CD4-positive, alpha-beta memory T cell (primary cell): ENCODE data around the gene P4HB. TPM values are rescaled to one million over a fixed set of nuclear protein-coding genes. Genes with fewer than 3 reads are reported as not detected.

Experiments used
- CTCF ChIA-PET: fragments of 350-600 bp; sonication (Branson Sonifier 250); formaldehyde crosslinking; loops from one replicate; lab custom pipeline; 2021; ENCODE audit warnings: inconsistent platforms; ENCODE audit not compliant: partially characterized antibody; lab: Charles Lee
- POLR2A ChIA-PET: fragments of 350-600 bp; sonication (Branson Sonifier 250); formaldehyde crosslinking; loops from one replicate; lab custom pipeline; 2021; ENCODE audit not compliant: partially characterized antibody; lab: Charles Lee
- DNase-seq, 5 donors: peaks; one replicate each; pipeline versions ENCODE4 v3.0.0 to v3.0.0-alpha.2; 2020 to 2022; ENCODE audit warnings: mixed read lengths in 1 of 5
- H3K27ac ChIP-seq: one replicate; pipeline ENCODE4 v1.7.0; 2013; ENCODE audit warnings: low read depth, low read length
- H3K27me3 ChIP-seq: 2 replicates; pipeline ENCODE4 v1.7.0; 2013; ENCODE audit warnings: mild to moderate bottlenecking, low read length, moderate library complexity; ENCODE audit not compliant: insufficient read depth
- H3K36me3 ChIP-seq: 2 replicates; pipeline ENCODE4 v1.7.0; 2013; ENCODE audit warnings: mild to moderate bottlenecking, low read length, moderate library complexity; ENCODE audit not compliant: insufficient read depth
- H3K4me1 ChIP-seq: 2 replicates; pipeline ENCODE4 v1.7.0; 2013; ENCODE audit warnings: mild to moderate bottlenecking, low read length, moderate library complexity; ENCODE audit not compliant: insufficient read depth
- H3K4me3 ChIP-seq, 2 donors: one replicate each; pipeline ENCODE4 v1.7.0; 2013; ENCODE audit warnings: low read length in 2 of 2, mild to moderate bottlenecking in 1 of 2
- H3K9me3 ChIP-seq, 2 donors: one replicate each; pipeline ENCODE4 v1.7.0; 2013; ENCODE audit warnings: low read length in 2 of 2, control low read depth in 1 of 2; ENCODE audit not compliant: control insufficient read depth in 1 of 2
- H3K27ac Mint-ChIP-seq, 7 donors: one replicate each; pipeline ENCODE4 v1.8.0; 2020 to 2021; ENCODE audit warnings: mixed read lengths in 7 of 7, mild to moderate bottlenecking in 6 of 7, inconsistent platforms in 3 of 7, moderate library complexity in 3 of 7
- H3K27me3 Mint-ChIP-seq, 2 donors: one replicate each; pipeline ENCODE4 v1.8.0; 2020 to 2021; ENCODE audit warnings: mixed read lengths in 2 of 2
- H3K36me3 Mint-ChIP-seq, 2 donors: one replicate each; pipeline ENCODE4 v1.8.0; 2020 to 2021; ENCODE audit warnings: mixed read lengths in 2 of 2, inconsistent platforms in 1 of 2, mild to moderate bottlenecking in 1 of 2
- H3K4me1 Mint-ChIP-seq, 4 donors: one replicate each; pipeline ENCODE4 v1.8.0; 2020 to 2021; ENCODE audit warnings: mixed read lengths in 4 of 4, mild to moderate bottlenecking in 1 of 4
- H3K4me3 Mint-ChIP-seq, 8 donors: one replicate each; pipeline ENCODE4 v1.8.0; 2020 to 2021; ENCODE audit warnings: mixed read lengths in 8 of 8, mild to moderate bottlenecking in 7 of 8, moderate library complexity in 6 of 8, inconsistent platforms in 3 of 8
- H3K9me3 Mint-ChIP-seq, 8 donors: one replicate each; pipeline ENCODE4 v1.8.0; 2020 to 2021; ENCODE audit warnings: mixed read lengths in 8 of 8, mild to moderate bottlenecking in 5 of 8, inconsistent platforms in 3 of 8, moderate library complexity in 1 of 8
- intact Hi-C: fragments of 100-400 bp; cut with micrococcal nuclease; formaldehyde crosslinking; loops from one replicate; pipeline ENCODE4 v1.15.1; 2023
- polyA plus RNA-seq, 2 donors: library from polyadenylated mRNA; unstranded; fragments of 300-500 nt; fragmentation: Illumina TruSeq; gene quantifications; one replicate each; pipeline ENCODE4 v1.2.3, GENCODE V29; 2021
- total RNA-seq, 2 experiments: library from RNA; stranded (reverse); gene quantifications; one replicate each; pipeline ENCODE4 v1.2.3, GENCODE V29; 2021

The P4HB gene
- total and polyA plus RNA-seq, 4 experiments from 2014 or later: 272 to 409 (median 365) TPM

DNA sequence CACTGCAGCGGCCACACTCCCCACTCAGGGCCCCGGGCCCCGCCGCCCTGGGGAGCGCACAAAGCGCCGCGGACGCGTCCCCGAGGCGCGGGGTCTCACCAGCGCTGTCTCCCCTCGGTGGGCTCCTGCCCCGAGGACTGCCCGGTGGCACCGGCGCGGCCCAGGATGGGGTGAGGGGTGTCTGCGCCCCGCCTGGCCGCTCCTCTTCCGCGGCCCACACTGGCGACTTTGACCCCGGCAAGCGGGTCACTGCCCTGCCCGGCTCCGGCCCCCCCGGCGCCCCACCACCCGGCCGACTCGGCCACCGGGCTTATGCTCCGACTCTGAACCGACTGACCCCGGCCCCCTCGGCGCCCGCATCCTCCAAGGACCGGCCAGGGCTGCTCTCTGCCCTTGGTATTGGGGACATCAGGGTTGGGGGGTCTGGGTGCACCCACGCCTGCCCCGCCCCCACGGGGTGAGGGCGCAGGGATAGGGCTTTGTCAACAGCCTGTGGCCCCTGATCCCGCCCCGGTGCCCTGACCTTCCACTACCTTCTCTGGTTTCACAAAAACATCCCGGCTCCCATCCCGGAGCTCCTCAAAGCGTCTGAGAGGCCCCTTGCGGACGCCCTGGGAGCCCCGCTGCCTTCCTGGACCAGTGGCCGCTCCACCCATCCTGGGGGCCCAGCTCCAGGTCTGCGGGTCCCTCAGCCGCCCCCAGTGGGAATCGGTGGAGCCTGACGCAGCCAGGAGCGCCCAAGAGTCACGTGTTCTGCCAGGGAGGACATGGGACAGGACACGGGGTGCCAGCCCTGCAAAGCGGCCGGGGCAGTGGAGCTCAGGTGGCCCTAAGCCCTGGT, 55.6 kb downstream of the P4HB start:
- H3K4me1 Mint-ChIP-seq: peaks cover 0 to 3% (median 0%) of the 10 kb centered on the region in 4 donors

DNA sequence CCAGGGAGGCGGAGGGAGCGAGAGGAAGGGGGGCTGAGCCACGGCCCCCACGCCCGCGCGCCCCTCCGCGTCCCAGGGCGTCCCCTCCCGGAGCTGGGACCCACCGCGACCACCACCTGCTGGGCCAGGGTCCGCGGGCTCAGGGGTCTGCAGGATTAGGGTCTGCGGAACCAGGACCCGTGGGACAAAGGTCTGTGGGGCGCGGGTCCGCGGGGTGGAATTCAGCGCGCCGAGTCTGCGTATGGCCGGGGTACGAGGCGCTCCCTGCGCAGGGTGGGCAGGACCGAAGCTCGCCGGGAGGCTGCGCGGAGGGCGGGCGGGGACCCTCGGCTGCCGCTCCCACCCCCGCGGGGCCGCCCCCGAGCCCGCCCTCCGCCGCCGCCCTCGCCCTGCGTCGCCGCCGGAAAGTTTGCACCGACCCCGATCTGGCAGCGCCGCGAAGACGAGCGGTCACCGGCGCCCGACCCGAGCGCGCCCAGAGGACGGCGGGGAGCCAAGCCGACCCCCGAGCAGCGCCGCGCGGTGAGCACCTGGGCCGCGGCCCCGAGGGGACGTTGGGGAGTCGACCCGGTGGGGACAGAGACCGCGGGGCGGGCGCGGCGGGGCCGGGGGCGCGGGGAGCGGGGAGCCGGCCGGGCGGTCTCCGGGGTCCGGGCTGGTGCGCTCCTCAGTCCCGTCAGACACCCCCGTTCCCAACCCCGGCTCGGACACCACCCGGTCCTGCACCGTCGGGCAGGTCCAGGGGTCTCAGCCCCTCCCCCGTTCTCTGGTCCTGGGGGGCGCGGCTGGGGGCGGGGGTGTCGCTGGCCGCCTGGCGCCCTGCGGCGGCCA, 56.4 kb downstream of the P4HB start, which contains the start of gene GCGR:
GCGR (plus strand) TSS at position 423 of the 831 bp plus-strand sequence. CDS start 4,869 bp downstream, outside the sequence.
- H3K27ac Mint-ChIP-seq: no peak within 1 kb of the TSS
- Histone ChIP-seq H3K4me3 (no peak within 1 kb of the TSS), H3K9me3 (no peaks in the 10 kb centered on the region), H3K4me1 (no peaks in the 10 kb centered on the region), H3K27ac (no peak within 1 kb of the TSS), H3K36me3 (no peaks in the 10 kb centered on the region), H3K27me3 (peaks cover 15% of the 10 kb centered on the region)
- peaks cover 0 to 3% (median 0%) of the 10 kb centered on the region in 4 donors for H3K4me1 Mint-ChIP-seq
- DNase-seq: no peak
- peak within 1 kb of the TSS in 1 of 8 donors; percentile 62 for H3K4me3 Mint-ChIP-seq
- POLR2A ChIA-PET: no interaction called here
- H3K9me3 Mint-ChIP-seq: peaks cover 0 to 3% (median 0%) of the 10 kb centered on the region in 8 donors
- intact Hi-C loops: no loop called here
- peaks cover 26 to 29% of the 10 kb centered on the region in 2 donors for H3K27me3 Mint-ChIP-seq
- CTCF ChIA-PET: no interaction called here
- H3K36me3 Mint-ChIP-seq: no peaks in the 10 kb centered on the region

More for the DNA sequence above, 55.6 kb downstream of the P4HB start:
- Mint-ChIP-seq H3K9me3 (peaks cover 0 to 3% (median 0%) of the 10 kb centered on the region in 8 donors), H3K4me3 (no peak overlapping the region), H3K27ac (no peak overlapping the region), H3K36me3 (no peaks in the 10 kb centered on the region), H3K27me3 (peaks cover 31 to 34% of the 10 kb centered on the region in 2 donors)
- POLR2A ChIA-PET: no interaction called here
- DNase-seq: no peak
- Histone ChIP-seq H3K27ac (no peak overlapping the region), H3K4me3 (no peak overlapping the region), H3K9me3 (no peaks in the 10 kb centered on the region), H3K4me1 (no peaks in the 10 kb centered on the region), H3K27me3 (peaks cover 15% of the 10 kb centered on the region), H3K36me3 (no peaks in the 10 kb centered on the region)
- CTCF ChIA-PET: no interaction called here
- intact Hi-C loops: no loop called here

DNA sequence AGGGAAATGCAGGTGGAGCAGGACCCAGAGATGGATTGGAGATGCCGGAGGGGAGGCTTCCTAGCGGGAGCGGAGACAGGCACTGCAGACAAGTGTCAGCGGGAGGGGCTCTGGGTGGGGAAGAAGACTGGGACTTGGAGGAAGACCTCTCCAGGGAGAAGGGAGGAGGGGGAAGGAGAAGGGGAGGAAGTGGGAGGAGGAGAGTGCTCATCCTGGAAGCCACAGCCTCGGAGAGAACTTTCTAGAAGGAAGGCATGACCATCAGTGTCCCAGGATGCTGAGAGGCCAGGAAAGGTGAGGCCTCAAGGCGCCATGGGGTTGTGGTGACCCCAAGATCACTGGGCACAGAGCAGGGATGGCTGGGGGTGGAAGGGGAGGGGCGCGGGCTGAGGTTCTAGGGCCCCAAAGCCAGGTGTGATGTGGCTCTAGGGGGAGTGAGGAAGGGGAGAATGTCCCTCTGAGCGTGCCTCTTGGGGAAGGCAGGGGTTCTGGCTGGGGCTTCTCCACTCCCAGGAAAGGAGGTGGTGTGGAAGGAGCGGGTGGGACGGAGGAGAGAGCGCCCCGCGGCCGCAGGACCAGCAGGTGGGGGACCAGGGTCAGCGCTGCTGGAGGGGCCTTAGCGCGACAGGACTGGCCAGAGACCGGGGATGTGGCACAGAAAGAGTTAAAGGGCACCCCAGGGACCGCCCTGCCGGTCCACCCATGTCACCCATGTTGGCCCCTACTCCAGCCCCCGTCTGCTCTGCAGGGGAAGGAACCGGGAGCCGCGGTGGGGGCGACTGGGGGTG, 57.3 kb downstream of the P4HB start:
- Mint-ChIP-seq H3K36me3 (no peaks in the 10 kb centered on the region), H3K9me3 (peaks cover 0 to 3% (median 0%) of the 10 kb centered on the region in 8 donors), H3K27ac (no peak overlapping the region), H3K4me3 (peak overlapping the region in 2 of 8 donors; percentile 26 to 62), H3K4me1 (peaks cover 0 to 3% (median 0%) of the 10 kb centered on the region in 4 donors), H3K27me3 (peaks cover 26% of the 10 kb centered on the region in 2 donors)
- Histone ChIP-seq H3K9me3 (no peaks in the 10 kb centered on the region), H3K4me3 (no peak overlapping the region), H3K27ac (no peak overlapping the region), H3K4me1 (no peaks in the 10 kb centered on the region), H3K36me3 (no peaks in the 10 kb centered on the region), H3K27me3 (peaks cover 15% of the 10 kb centered on the region)
- ChIA-PET CTCF (no interaction called here), POLR2A (no interaction called here)
- intact Hi-C loops: no loop called here
- DNase-seq: no peak

DNA sequence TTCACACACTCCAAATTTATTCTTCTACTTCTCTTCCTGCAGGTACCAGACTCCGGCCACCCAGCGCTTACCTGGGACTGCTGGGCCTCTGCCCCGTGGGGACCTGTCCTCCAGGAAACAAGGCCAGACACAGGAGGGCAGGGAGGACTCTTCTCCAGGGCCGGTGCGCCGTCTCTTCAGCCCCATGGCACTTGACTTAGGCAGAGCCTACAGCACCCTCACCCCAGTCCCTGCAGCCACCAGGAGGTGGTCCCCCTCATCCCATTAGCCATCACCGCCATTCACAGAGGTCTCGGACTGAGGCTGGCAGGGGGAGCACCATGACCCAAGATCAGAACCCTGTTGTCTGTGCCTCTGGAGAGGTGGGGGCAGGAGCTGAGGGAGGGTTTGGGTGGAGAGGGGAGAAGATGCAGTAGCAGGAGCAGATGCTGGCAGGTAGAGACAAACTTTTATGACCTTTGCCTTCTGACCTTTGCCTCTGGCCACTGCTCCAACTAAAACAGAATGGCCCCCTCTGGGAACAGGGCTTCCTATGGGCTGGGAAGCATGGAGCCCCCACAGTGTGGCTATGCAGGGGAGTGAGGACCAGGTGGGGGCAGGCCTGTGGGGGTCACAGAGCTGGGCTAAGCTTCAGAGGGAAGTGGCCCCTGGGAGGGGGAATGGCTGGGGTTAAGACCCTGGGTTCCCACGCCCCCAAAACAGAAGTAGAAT, 58.1 kb downstream of the P4HB start:
- peaks cover 15% of the 10 kb centered on the region for H3K27me3 ChIP-seq
- H3K4me1 Mint-ChIP-seq: peaks cover 0 to 3% (median 0%) of the 10 kb centered on the region in 4 donors
- H3K9me3 ChIP-seq: no peaks in the 10 kb centered on the region
- intact Hi-C loops: no loop called here
- H3K36me3 ChIP-seq: no peaks in the 10 kb centered on the region
- POLR2A ChIA-PET: no interaction called here
- H3K4me3 Mint-ChIP-seq: peak overlapping the region in 1 of 8 donors; percentile 26
- H3K4me3 ChIP-seq: no peak overlapping the region
- no peak overlapping the region for H3K27ac ChIP-seq
- no peaks in the 10 kb centered on the region for H3K4me1 ChIP-seq
- peaks cover 0 to 3% (median 0%) of the 10 kb centered on the region in 8 donors for H3K9me3 Mint-ChIP-seq
- no peak for DNase-seq
- peaks cover 26% of the 10 kb centered on the region in 2 donors for H3K27me3 Mint-ChIP-seq
- CTCF ChIA-PET: no interaction called here
- H3K36me3 Mint-ChIP-seq: no peaks in the 10 kb centered on the region
- peak overlapping the region in 1 of 7 donors; percentile 42 for H3K27ac Mint-ChIP-seq

DNA sequence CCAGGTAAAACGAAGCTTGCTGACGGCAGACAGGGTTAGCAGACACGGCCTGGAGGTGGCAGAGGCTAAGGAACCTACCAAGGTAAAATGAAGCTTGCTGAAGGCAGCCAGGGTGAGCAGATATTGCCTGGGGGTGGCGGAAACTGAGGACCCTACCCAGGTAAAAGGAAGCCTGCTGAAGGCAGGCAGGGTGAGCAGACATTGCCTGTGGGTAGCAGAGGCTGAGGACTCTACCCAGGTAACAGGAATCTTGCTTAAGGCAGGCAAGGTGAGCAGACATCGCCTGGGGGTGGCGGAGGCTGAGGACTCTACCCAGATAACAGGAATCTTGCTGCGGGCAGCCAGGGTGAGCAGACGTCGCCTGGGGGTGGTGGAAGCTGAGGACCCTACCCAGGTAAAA, 59.0 kb downstream of the P4HB start:
- POLR2A ChIA-PET: no interaction called here
- H3K4me1 ChIP-seq: no peaks in the 10 kb centered on the region
- H3K4me3 Mint-ChIP-seq: no peak overlapping the region
- no peak for DNase-seq
- H3K9me3 ChIP-seq: no peaks in the 10 kb centered on the region
- CTCF ChIA-PET: no interaction called here
- H3K36me3 Mint-ChIP-seq: no peaks in the 10 kb centered on the region
- H3K36me3 ChIP-seq: no peaks in the 10 kb centered on the region
- intact Hi-C loops: no loop called here
- peaks cover 26% of the 10 kb centered on the region in 2 donors for H3K27me3 Mint-ChIP-seq
- H3K27me3 ChIP-seq: peaks cover 15% of the 10 kb centered on the region
- H3K9me3 Mint-ChIP-seq: peaks cover 0 to 3% (median 0%) of the 10 kb centered on the region in 8 donors
- H3K4me1 Mint-ChIP-seq: peaks cover 0 to 3% (median 0%) of the 10 kb centered on the region in 4 donors
- no peak overlapping the region for H3K27ac ChIP-seq
- H3K27ac Mint-ChIP-seq: no peak overlapping the region
- no peak overlapping the region for H3K4me3 ChIP-seq

DNA sequence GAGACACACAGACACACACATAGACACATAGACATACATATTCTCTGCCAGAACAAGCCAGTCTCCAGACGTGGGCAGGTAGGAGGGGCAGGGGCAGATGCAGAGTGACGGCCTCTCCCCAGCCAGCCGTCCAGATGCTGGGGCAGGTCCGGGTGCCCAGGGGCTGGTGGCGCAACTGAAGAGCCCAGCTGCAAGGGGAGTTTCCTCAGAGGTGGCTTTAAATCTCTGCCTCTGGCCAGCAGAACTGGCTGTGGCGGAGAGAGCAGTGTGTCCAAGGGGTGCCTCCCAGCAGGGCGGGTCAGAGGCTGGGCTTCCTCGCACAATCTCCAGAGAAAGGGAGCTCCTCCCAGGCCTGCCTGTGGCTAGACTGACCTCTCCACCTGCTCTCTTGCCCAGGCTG, 65.8 kb downstream of the P4HB start:
- no peak overlapping the region for H3K27ac Mint-ChIP-seq
- intact Hi-C loops: no loop called here
- H3K27me3 Mint-ChIP-seq: peaks cover 1 to 2% of the 10 kb centered on the region in 2 donors
- Histone ChIP-seq H3K36me3 (no peaks in the 10 kb centered on the region), H3K27me3 (no peaks in the 10 kb centered on the region), H3K4me1 (no peaks in the 10 kb centered on the region), H3K27ac (no peak overlapping the region), H3K9me3 (no peaks in the 10 kb centered on the region), H3K4me3 (no peak overlapping the region)
- no peak for DNase-seq
- H3K4me3 Mint-ChIP-seq: no peak overlapping the region
- H3K4me1 Mint-ChIP-seq: no peaks in the 10 kb centered on the region
- H3K36me3 Mint-ChIP-seq: no peaks in the 10 kb centered on the region
- CTCF ChIA-PET: no interaction called here
- POLR2A ChIA-PET: no interaction called here
- no peaks in the 10 kb centered on the region for H3K9me3 Mint-ChIP-seq
